ENCODE results near the gene ANP32E. TPM values are rescaled to one million over a fixed set of nuclear protein-coding genes. Genes with fewer than 3 reads are reported as not detected.

The ANP32E gene
- total and polyA plus RNA-seq, 2 of the 8 experiments (the other 6 are each of a cell fraction or from before 2014, with no cell fraction given) = 20.7 to 123 TPM

DNA sequence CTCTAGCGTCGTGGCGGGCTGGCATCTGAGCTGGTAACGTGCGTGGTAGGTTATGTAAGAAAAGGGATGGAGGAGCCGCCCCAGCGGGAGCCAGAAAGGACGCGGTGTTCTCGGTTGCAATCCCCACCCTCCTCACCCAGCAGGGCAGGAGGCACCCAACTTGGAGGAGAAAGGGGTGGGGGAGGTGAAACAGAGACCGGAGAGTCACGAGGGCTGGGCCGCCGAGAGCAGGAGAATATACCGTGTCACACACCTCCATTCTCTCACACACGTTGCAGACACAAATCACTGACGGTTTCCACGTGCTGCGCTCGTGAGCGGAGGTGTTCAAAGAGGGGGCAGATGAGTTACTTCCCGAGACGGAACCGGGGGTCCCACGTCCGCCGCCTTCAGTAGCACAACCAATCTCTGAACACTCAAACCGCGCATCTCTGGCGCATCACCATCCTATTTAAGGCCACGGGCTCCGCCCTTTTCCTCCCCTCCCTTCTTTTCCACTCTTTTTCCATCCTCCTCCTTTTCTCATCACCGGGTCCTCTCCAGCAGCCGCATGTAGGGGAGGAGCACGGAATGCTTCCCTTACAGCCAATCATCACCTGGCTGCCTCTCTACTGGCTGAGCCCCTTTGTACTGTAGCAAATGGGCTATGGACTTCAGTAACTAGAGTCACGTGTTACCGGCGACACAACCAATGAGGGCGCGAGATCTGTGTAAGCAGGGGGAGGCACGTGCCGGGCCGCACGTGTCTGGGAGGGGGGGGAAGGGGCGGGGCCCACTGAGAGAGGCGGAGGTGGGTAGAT lies 46.0 kb upstream of the ANP32E start, which contains the start of gene CIART:
Gene CIART, plus strand, starts transcription at position 797 of the 800 bp plus-strand sequence. CDS start 714 bp downstream, outside the sequence.
- Histone ChIP-seq H2BK5ac (ENCODE audit: low read depth, low read length) (peak within 1 kb of the TSS; percentile 83), H3K4me3 (ENCODE audit: extremely low read depth in 1 of 4, insufficient read depth in 2 of 4, low read depth in 3 of 4, low read length in 4 of 4) (peak within 1 kb of the TSS; percentile 69 to 86 (median 81)), H2BK15ac (ENCODE audit: low read length) (peak within 1 kb of the TSS; percentile 84), H3K27ac (ENCODE audit: low read depth, low read length) (peak within 1 kb of the TSS; percentile 88), H3K18ac (ENCODE audit: extremely low read depth, low read length) (peak within 1 kb of the TSS; percentile 84), H3K4me1 (replicated peaks in 1 of 4; ENCODE audit: control insufficient read depth in 3 of 4, insufficient read depth in 4 of 4, low read length in 3 of 4) (peaks cover 0 to 4% (median 2%) of the 10 kb centered on the region in 4 experiments; a peak in 2 of 7 replicates), H4K91ac (replicated peaks; ENCODE audit: insufficient read length, low read length) (no peak within 1 kb of the TSS), H3K36me3 (ENCODE audit: control insufficient read depth in 2 of 4, insufficient read depth in 4 of 4, low read length in 3 of 4) (peaks cover 6 to 13% (median 9%) of the 10 kb centered on the region in 4 experiments; a peak in 7 of 8 replicates), H2BK12ac (ENCODE audit: low read depth, low read length) (peak within 1 kb of the TSS; percentile 41), H2BK20ac (ENCODE audit: low read length) (no peak within 1 kb of the TSS), H3K4ac (replicated peaks; ENCODE audit: insufficient read length, low read depth, low read length) (no peak within 1 kb of the TSS), H3K14ac (ENCODE audit: insufficient read length) (no peak within 1 kb of the TSS), H3K79me1 (ENCODE audit: low read depth, low read length) (no peaks in the 10 kb centered on the region), H3K9ac (replicated peaks in 1 of 4; ENCODE audit: extremely low read depth in 1 of 4, low read depth in 3 of 4, low read length in 3 of 4) (peak within 1 kb of the TSS; percentile 86 to 91 (median 90)), H2AFZ (ENCODE audit: low read length) (0 out of 2 replicates have a peak within 1 kb of the TSS, but pooled peaks have one; percentile 39), H2AK5ac (ENCODE audit: low read depth, low read length) (peak within 1 kb of the TSS; percentile 57), H3K79me2 (ENCODE audit: control insufficient read depth in 1 of 2, insufficient read depth in 2 of 2, low read length in 2 of 2) (no peaks in the 10 kb centered on the region), H3K23ac (ENCODE audit: insufficient read length) (no peak within 1 kb of the TSS), H4K8ac (ENCODE audit: extremely low read depth, insufficient read depth, low read length) (peak within 1 kb of the TSS; percentile 92), H4K20me1 (replicated peaks in 1 of 2; ENCODE audit: control insufficient read depth in 1 of 2, insufficient read depth in 2 of 2, low read length in 2 of 2) (peaks cover 0 to 2% of the 10 kb centered on the region in 2 experiments), H3K27me3 (replicated peaks in 1 of 4; ENCODE audit: control insufficient read depth in 3 of 4, extremely low read depth in 1 of 4, insufficient read depth in 3 of 4, low read length in 3 of 4) (peaks cover 0 to 7% (median 7%) of the 10 kb centered on the region in 4 experiments; a peak in 4 of 7 replicates), H3K9me3 (ENCODE audit: insufficient read depth in 2 of 2, low read depth in 1 of 2, low read length in 1 of 2) (no peaks in the 10 kb centered on the region), H4K5ac (ENCODE audit: insufficient read length, low read depth, low read length) (peak within 1 kb of the TSS; percentile 65), H3K56ac (replicated peaks; ENCODE audit: insufficient read length, low read depth, low read length) (no peak within 1 kb of the TSS), H3K4me2 (ENCODE audit: insufficient read depth in 1 of 2, low read depth in 2 of 2, low read length in 2 of 2) (peak within 1 kb of the TSS; percentile 84 to 94), H2BK120ac (replicated peaks; ENCODE audit: low read depth, low read length) (peak within 1 kb of the TSS; percentile 11), H3K23me2 (ENCODE audit: low read depth, low read length) (peaks cover 8% of the 10 kb centered on the region; the same call in 1 of the 2 replicates)
- 1% methylated on average over 40 of the region's 46 CpGs; no CpG with 5 or more reads in 1 of the 2 experiments for WGBS, 2 experiments (ENCODE audit: extremely low coverage in 1 of 2, insufficient coverage in 1 of 2, insufficient read length in 1 of 2, insufficient replicate concordance in 2 of 2, low coverage in 1 of 2, low lambda C conversion rate in 2 of 2, missing lambda C conversion rate in 1 of 2)
- CTCF ChIA-PET (ENCODE audit: partially characterized antibody) = interaction anchor here (0.7 to 16.5 kb wide), 9 partner anchors 11 to 190 kb away, joined by 3 to 326 read pairs (median 4); partner anchors contain the start of genes APH1A, C1orf54 and CA14
- POLR2A ChIA-PET (ENCODE audit: partially characterized antibody) = interaction anchor here (0.5 to 25.2 kb wide), 14 partner anchors 9 to 394 kb away, joined by 3 to 535 read pairs (median 6); partner anchors contain the start of genes APH1A, C1orf54, CA14 and RPRD2
- peak; percentile 98 for FAIRE-seq
- peak; percentile 88 to 96 for DNase-seq (ENCODE audit: low read depth in 1 of 2, low spot score in 2 of 2)
- 0 out of 2 replicates have a peak, but pooled peaks have one; percentile 3 for TF ChIP-seq TEAD4 (IDR thresholded peaks at IDR 0.05; ENCODE audit: low read depth, low read length)
- peak; percentile 95 for TF ChIP-seq SP4 (IDR thresholded peaks at IDR 0.05; ENCODE audit: low read length)
- TF ChIP-seq BACH1 (IDR thresholded peaks at IDR 0.05; ENCODE audit: low read length) = no peak
- peak; percentile 77 to 85 for TF ChIP-seq POLR2A (IDR thresholded peaks at IDR 0.05; ENCODE audit: control extremely low read depth in 1 of 2, low read depth in 2 of 2, low read length in 2 of 2)
- peak; percentile 94 for TF ChIP-seq MAX (IDR thresholded peaks at IDR 0.05)
- peak; percentile 77; the same call in 1 of the 2 replicates for TF ChIP-seq CREB1 (IDR thresholded peaks at IDR 0.05)
- no peak for TF ChIP-seq EP300 (IDR thresholded peaks at IDR 0.05; ENCODE audit: borderline replicate concordance in 1 of 2, low read depth in 2 of 2, low read length in 2 of 2)
- TF ChIP-seq SIN3A (conservative IDR thresholded peaks at IDR 0.05 in 1 of 2, IDR thresholded peaks at IDR 0.05 in 1 of 2; ENCODE audit: low read depth in 1 of 2, low read length in 2 of 2) = 0 out of 4 replicates have a peak, but pooled peaks of 1 of the 2 experiments have one; percentile 11
- TF ChIP-seq SP1 (IDR thresholded peaks at IDR 0.05; ENCODE audit: low read depth, low read length) = peak; percentile 93
- peak; percentile 82 for TF ChIP-seq TBP (IDR thresholded peaks at IDR 0.05; ENCODE audit: low read depth, low read length)
- TF ChIP-seq TCF12 (IDR thresholded peaks at IDR 0.05; ENCODE audit: low read depth, low read length) = 0 out of 2 replicates have a peak, but pooled peaks have one; percentile 5

Measured in H1 (cell line).